Endothelial cell of umbilical vein (primary cell): ENCODE measurements around the gene SORCS2. TPM values are rescaled to one million over a fixed set of nuclear protein-coding genes. Genes with fewer than 3 reads are reported as not detected.

Experiments
- BruUV-seq: library from RNA; stranded (reverse); fragments of 400-500 nt; replicated peaks from 2 replicates; lab custom pipeline; 2021; lab: Mats Ljungman, UMichigan
- CTCF ChIA-PET: fragments of 300-600, 350-600 bp; sonication (Branson Sonifier 250); formaldehyde crosslinking; loops from one replicate; lab custom pipeline; 2021; ENCODE audit warnings: antibody characterized with exemption, inconsistent platforms; lab: Charles Lee
- POLR2A ChIA-PET: fragments of 300-600, 350-600 bp; sonication (Branson Sonifier 250); formaldehyde crosslinking; loops from one replicate; lab custom pipeline; 2021; ENCODE audit warnings: antibody characterized with exemption, inconsistent platforms; lab: Charles Lee
- DNase-seq: peaks from one replicate; pipeline ENCODE4 v3.0.0-alpha.2; 2011; ENCODE audit warnings: low read depth, low spot score
- FAIRE-seq: peaks from 2 replicates; lab custom pipeline; 2011; peaks lifted over from hg19 to GRCh38; lab: Jason Lieb, UNC
- H2AFZ ChIP-seq: 2 replicates; pipeline ENCODE4 v1.6.0; 2012; ENCODE audit warnings: low read depth, low read length, control low read depth, inconsistent platforms
- H3K27ac ChIP-seq: 2 replicates; pipeline ENCODE4 v1.5.1; 2011; ENCODE audit warnings: low read depth, mild to moderate bottlenecking, control low read depth, low read length, moderate library complexity; ENCODE audit not compliant: insufficient read depth
- H3K27me3 ChIP-seq, 2 experiments: 2 replicates each; pipeline versions ENCODE4 v1.6.0 to v1.6.1; 2011; ENCODE audit warnings: low read length in 2 of 2, mixed read lengths in 1 of 2; ENCODE audit not compliant: control insufficient read depth in 2 of 2, insufficient read depth in 2 of 2
- H3K36me3 ChIP-seq, 2 experiments: 2 replicates in 1 of 2; 3 replicates in 1 of 2; pipeline ENCODE4 v1.5.1; 2011; ENCODE audit warnings: low read length in 2 of 2, mild to moderate bottlenecking in 1 of 2, moderate library complexity in 1 of 2; ENCODE audit not compliant: control insufficient read depth in 2 of 2, insufficient read depth in 2 of 2; ENCODE audit errors: extremely low read depth in 1 of 2
- H3K4me1 ChIP-seq: 3 replicates; pipeline ENCODE4 v1.5.1; 2011; ENCODE audit warnings: mild to moderate bottlenecking, low read length; ENCODE audit not compliant: control insufficient read depth, insufficient read depth; ENCODE audit errors: extremely low read depth
- H3K4me2 ChIP-seq: 2 replicates; pipeline ENCODE4 v1.6.1; 2011; ENCODE audit warnings: low read length, control low read depth, mixed read lengths; ENCODE audit not compliant: insufficient read depth
- H3K4me3 ChIP-seq, 3 experiments: fragments of 200-600 bp in 1 of 3; sonication (generic), shearing (Covaris generic) in 1 of 3; replicated peaks in 1 of 3; 2 replicates each; pipeline ENCODE4 v1.5.1; 2011 to 2016; ENCODE audit warnings: control low read depth in 3 of 3, low read length in 3 of 3, mild to moderate bottlenecking in 2 of 3, inconsistent platforms in 1 of 3, low read depth in 1 of 3, moderate library complexity in 1 of 3; ENCODE audit not compliant: insufficient read depth in 1 of 3
- H3K79me2 ChIP-seq: 2 replicates; pipeline ENCODE4 v1.6.0; 2012; ENCODE audit warnings: low read length, inconsistent platforms; ENCODE audit not compliant: control insufficient read depth, insufficient read depth
- H3K9ac ChIP-seq: replicated peaks from 2 replicates; pipeline ENCODE3; 2011; ENCODE audit warnings: low read length, control low read depth; ENCODE audit not compliant: insufficient read depth; ENCODE audit errors: extremely low read depth
- H3K9me1 ChIP-seq: replicated peaks from 3 replicates; pipeline ENCODE4 v1.6.0; 2011; ENCODE audit warnings: mild to moderate bottlenecking, low read length; ENCODE audit not compliant: control insufficient read depth, insufficient read depth; ENCODE audit errors: extremely low read depth
- H3K9me3 ChIP-seq: replicated peaks from 2 replicates; pipeline ENCODE4 v1.5.1; 2012; ENCODE audit warnings: low read length, inconsistent platforms; ENCODE audit not compliant: control insufficient read depth, insufficient read depth
- H4K20me1 ChIP-seq: replicated peaks from 2 replicates; pipeline ENCODE3; 2011; ENCODE audit warnings: mild to moderate bottlenecking, low read length; ENCODE audit not compliant: control insufficient read depth, insufficient read depth; ENCODE audit errors: extremely low read depth
- CTCF ChIP-seq, 2 donors: IDR thresholded peaks; 1 replicate in 1 of 2; 2 replicates in 1 of 2; pipeline ENCODE4 v1.5.1; 2011; ENCODE audit warnings: low read length in 2 of 2, mild to moderate bottlenecking in 2 of 2, moderate library complexity in 2 of 2, control low read depth in 1 of 2, inconsistent platforms in 1 of 2, low read depth in 1 of 2; ENCODE audit not compliant: insufficient read depth in 1 of 2; ENCODE audit errors: extremely low read depth in 1 of 2
- EZH2 ChIP-seq: IDR thresholded peaks from 2 replicates; pipeline ENCODE4 v1.6.1; 2012; ENCODE audit warnings: borderline replicate concordance, low read depth, mild to moderate bottlenecking, moderate library complexity, low read length, inconsistent platforms; ENCODE audit not compliant: severe bottlenecking
- FOS ChIP-seq: IDR thresholded peaks from 2 replicates; pipeline ENCODE4 v1.6.1; 2011; ENCODE audit warnings: mild to moderate bottlenecking, low read length, moderate library complexity, borderline replicate concordance; ENCODE audit not compliant: insufficient read depth
- GATA2 ChIP-seq: IDR thresholded peaks from 2 replicates; pipeline ENCODE4 v1.7.0; 2011; ENCODE audit warnings: low read depth, mild to moderate bottlenecking, moderate library complexity, mixed read lengths, low read length; ENCODE audit not compliant: insufficient read length, insufficient read depth
- JUN ChIP-seq: IDR thresholded peaks from 2 replicates; pipeline ENCODE4 v1.6.1; 2011; ENCODE audit warnings: borderline replicate concordance, low read depth; ENCODE audit not compliant: insufficient read length, insufficient read depth
- MYC ChIP-seq: IDR thresholded peaks from one replicate; pipeline ENCODE4 v1.6.1; 2011; ENCODE audit warnings: mild to moderate bottlenecking, low read depth, low read length
- POLR2A ChIP-seq: IDR thresholded peaks from 2 replicates; pipeline ENCODE4 v1.6.1; 2012; ENCODE audit warnings: low read depth, mild to moderate bottlenecking, control low read depth, low read length
- POLR2AphosphoS5 ChIP-seq: IDR thresholded peaks from 2 replicates; pipeline ENCODE4 v1.6.1; 2012; ENCODE audit warnings: low read depth, mild to moderate bottlenecking, control low read depth, low read length, moderate library complexity; ENCODE audit not compliant: insufficient read depth
- dilution Hi-C: fragments of 300-500 bp; cut with MboI; formaldehyde crosslinking; loops from one replicate; pipeline ENCODE4 v1.15.0; 2019; ENCODE audit warnings: low sequenced_read_pairs; ENCODE audit not compliant: extremely low pct_ligation_motif_present
- intact Hi-C: fragments of 100-400 bp; cut with micrococcal nuclease; formaldehyde crosslinking; loops from one replicate; pipeline ENCODE4 v1.10.0; 2022
- polyA plus RNA-seq, 4 experiments: library from polyadenylated mRNA; depleted of rRNA in 3 of 4; stranded (reverse) in 3 of 4; unstranded in 1 of 4; fragments of >200 nt; gene quantifications; 2 replicates each; pipeline versions ENCODE4 v1.2.1 to v1.2.3, GENCODE V29; 2011 to 2012; ENCODE audit warnings: missing spikeins in 1 of 4
- total RNA-seq: library from RNA; stranded (reverse); gene quantifications from 2 replicates; pipeline ENCODE4 v1.2.3, GENCODE V29; 2021
- TF ChIP-seq, protein P1 (sequence below): IDR thresholded peaks from 2 replicates; pipeline ENCODE4 v1.6.1; 2011; ENCODE audit not compliant: insufficient read depth, insufficient read length

Gene SORCS2
- total and polyA plus RNA-seq, 2 donors (not counting 3 experiments of a cell fraction or from before 2014, with no cell fraction given) = not detected

GRCh38 chr4:7301126-7301785, 108.9 kb downstream of the SORCS2 start:
- DNase-seq (no peak), FAIRE-seq (no peak)
- Histone ChIP-seq H3K4me1 (no peaks in the 10 kb centered on the region), H3K27me3 (no peaks in the 10 kb centered on the region), H3K9me3 (no peaks in the 10 kb centered on the region), H3K4me3 (no peak overlapping the region), H2AFZ (no peak overlapping the region), H3K4me2 (no peak overlapping the region), H3K27ac (no peak overlapping the region), H3K9me1 (no peaks in the 10 kb centered on the region), H4K20me1 (no peaks in the 10 kb centered on the region), H3K79me2 (no peaks in the 10 kb centered on the region), H3K36me3 (no peaks in the 10 kb centered on the region), H3K9ac (no peak overlapping the region)
- BruUV-seq = no TSS peak
- dilution Hi-C loops (no loop called here), intact Hi-C loops (no loop called here)
- ChIA-PET CTCF (no interaction called here), POLR2A (no interaction called here)
- TF ChIP-seq FOS = no peak
- TF ChIP-seq GATA2 = no peak
- no peak for TF ChIP-seq POLR2AphosphoS5
- no peak for TF ChIP-seq MYC
- TF ChIP-seq POLR2A = no peak
- no peak for TF ChIP-seq EZH2
- TF ChIP-seq CTCF (IDR thresholded peaks at IDR 0.05; ENCODE audit: extremely low read depth in 1 of 2, insufficient read depth in 1 of 2, low read depth in 1 of 2, low read length in 2 of 2) = no peak
- TF ChIP-seq, protein P1, sequence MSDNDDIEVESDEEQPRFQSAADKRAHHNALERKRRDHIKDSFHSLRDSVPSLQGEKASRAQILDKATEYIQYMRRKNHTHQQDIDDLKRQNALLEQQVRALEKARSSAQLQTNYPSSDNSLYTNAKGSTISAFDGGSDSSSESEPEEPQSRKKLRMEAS = no peak
- no peak for TF ChIP-seq JUN
